ENCODE measurements around the gene FAR1.

- TF ChIP-seq CTCF (IDR thresholded peaks at IDR 0.05) (no peak), POLR2A (IDR thresholded peaks at IDR 0.05) (no peak)
Observed at GRCh38 chr11:13761250-13761649, 92.8 kb downstream of the FAR1 start.

All from gastroesophageal sphincter (tissue), 3 donors.